Activated CD8-positive, alpha-beta T cell treated with anti-CD3 and anti-CD28 coated beads for 36 hours (primary cell): ENCODE data around the gene KRTAP5-2. TPM values are rescaled to one million over a fixed set of nuclear protein-coding genes. Genes with fewer than 3 reads are reported as not detected.

Experiments used
- ATAC-seq: fragments of 200-7000 bp; cut with Tn5 transposase; one replicate; pipeline ENCODE4 v1.10.0; 2021; ENCODE audit warnings: mild to moderate bottlenecking, moderate library complexity
- CTCF ChIA-PET: fragments of 350-600 bp; sonication (Branson Sonifier 250); formaldehyde crosslinking; loops from one replicate; lab custom pipeline; 2021; ENCODE audit warnings: antibody characterized with exemption; lab: Charles Lee
- POLR2A ChIA-PET: fragments of 350-600 bp; sonication (Branson Sonifier 250); formaldehyde crosslinking; loops from one replicate; lab custom pipeline; 2021; ENCODE audit warnings: antibody characterized with exemption; lab: Charles Lee
- DNase-seq: peaks from one replicate; pipeline ENCODE4 v3.0.0-alpha.2; 2020
- H3K27ac Mint-ChIP-seq: one replicate; pipeline ENCODE4 v1.8.0; 2021; ENCODE audit warnings: mild to moderate bottlenecking, mixed read lengths
- H3K27me3 Mint-ChIP-seq: one replicate; pipeline ENCODE4 v1.8.0; 2021; ENCODE audit warnings: mixed read lengths
- H3K36me3 Mint-ChIP-seq: one replicate; pipeline ENCODE4 v1.8.0; 2021; ENCODE audit warnings: low read depth, mixed read lengths
- H3K4me1 Mint-ChIP-seq: one replicate; pipeline ENCODE4 v1.8.0; 2021; ENCODE audit warnings: low read depth, mixed read lengths
- H3K4me3 Mint-ChIP-seq: one replicate; pipeline ENCODE4 v1.8.0; 2021; ENCODE audit warnings: mild to moderate bottlenecking, moderate library complexity, mixed read lengths
- H3K9me3 Mint-ChIP-seq: one replicate; pipeline ENCODE4 v1.8.0; 2021; ENCODE audit warnings: mixed read lengths
- intact Hi-C: fragments of 100-400 bp; cut with micrococcal nuclease; formaldehyde crosslinking; loops from one replicate; pipeline ENCODE4 v1.10.0; 2022
- total RNA-seq, 2 experiments: library from RNA; stranded (reverse); gene quantifications; one replicate each; pipeline ENCODE4 v1.2.3, GENCODE V29; 2021
- TF ChIP-seq, protein P1 (sequence below): fragments of 200-600 bp; IDR thresholded peaks from one replicate; pipeline ENCODE4 v1.8.0; 2022; ENCODE audit warnings: antibody characterized with exemption, mild to moderate bottlenecking

The KRTAP5-2 gene
- total RNA-seq, 2 experiments from 2014 or later: not detected

- H3K9me3 Mint-ChIP-seq: peaks cover 3% of the 10 kb centered on the region
- H3K36me3 Mint-ChIP-seq: peaks cover 1% of the 10 kb centered on the region
- TF ChIP-seq, protein P1, sequence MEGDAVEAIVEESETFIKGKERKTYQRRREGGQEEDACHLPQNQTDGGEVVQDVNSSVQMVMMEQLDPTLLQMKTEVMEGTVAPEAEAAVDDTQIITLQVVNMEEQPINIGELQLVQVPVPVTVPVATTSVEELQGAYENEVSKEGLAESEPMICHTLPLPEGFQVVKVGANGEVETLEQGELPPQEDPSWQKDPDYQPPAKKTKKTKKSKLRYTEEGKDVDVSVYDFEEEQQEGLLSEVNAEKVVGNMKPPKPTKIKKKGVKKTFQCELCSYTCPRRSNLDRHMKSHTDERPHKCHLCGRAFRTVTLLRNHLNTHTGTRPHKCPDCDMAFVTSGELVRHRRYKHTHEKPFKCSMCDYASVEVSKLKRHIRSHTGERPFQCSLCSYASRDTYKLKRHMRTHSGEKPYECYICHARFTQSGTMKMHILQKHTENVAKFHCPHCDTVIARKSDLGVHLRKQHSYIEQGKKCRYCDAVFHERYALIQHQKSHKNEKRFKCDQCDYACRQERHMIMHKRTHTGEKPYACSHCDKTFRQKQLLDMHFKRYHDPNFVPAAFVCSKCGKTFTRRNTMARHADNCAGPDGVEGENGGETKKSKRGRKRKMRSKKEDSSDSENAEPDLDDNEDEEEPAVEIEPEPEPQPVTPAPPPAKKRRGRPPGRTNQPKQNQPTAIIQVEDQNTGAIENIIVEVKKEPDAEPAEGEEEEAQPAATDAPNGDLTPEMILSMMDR: no peak
- peak overlapping the region; percentile 37 for H3K4me3 Mint-ChIP-seq
- no peak for DNase-seq
- ATAC-seq: peak; percentile 0
- CTCF ChIA-PET: interaction anchor here (1.1 to 5.3 kb wide), 20 partner anchors 9 to 645 kb away, joined by 3 to 170 read pairs (median 6); partner anchors contain the start of gene KRTAP5-1
- H3K4me1 Mint-ChIP-seq: peaks cover 18% of the 10 kb centered on the region
- intact Hi-C loops: no loop called here
- peaks cover 2% of the 10 kb centered on the region for H3K27me3 Mint-ChIP-seq
- H3K27ac Mint-ChIP-seq: no peak overlapping the region
- POLR2A ChIA-PET: interaction anchor here (1.3 to 2.1 kb wide), 2 partner anchors 20 to 27 kb away, joined by 5 to 11 read pairs; no protein-coding TSS in a partner anchor
These were observed 24.2 kb downstream of the KRTAP5-2 start for GRCh38 chr11:1573903-1574237.

- H3K4me1 Mint-ChIP-seq: peaks cover 22% of the 10 kb centered on the region
- peaks cover 3% of the 10 kb centered on the region for H3K9me3 Mint-ChIP-seq
- no peaks in the 10 kb centered on the region for H3K36me3 Mint-ChIP-seq
- CTCF ChIA-PET: interaction anchor here (1.1 to 5.3 kb wide), 15 partner anchors 9 to 429 kb away, joined by 3 to 170 read pairs (median 9); partner anchors contain the start of gene KRTAP5-1
- POLR2A ChIA-PET: interaction anchor here (1.3 to 2.1 kb wide), 2 partner anchors 20 to 26 kb away, joined by 5 to 11 read pairs; no protein-coding TSS in a partner anchor
- H3K27me3 Mint-ChIP-seq: peaks cover 2% of the 10 kb centered on the region
- H3K4me3 Mint-ChIP-seq: peak overlapping the region; percentile 37
- intact Hi-C loops: no loop called here
- TF ChIP-seq, protein P1: no peak
- peak; percentile 58 for DNase-seq
- peak; percentile 26 for ATAC-seq
- no peak overlapping the region for H3K27ac Mint-ChIP-seq
These were observed 24.8 kb downstream of the KRTAP5-2 start for GRCh38 chr11:1573077-1573902.

- DNase-seq: peak; percentile 94
- POLR2A ChIA-PET: interaction anchor here (1.3 kb wide), 1 partner anchor 19 kb away, joined by 5 read pairs; no protein-coding TSS in a partner anchor
- Mint-ChIP-seq H3K27me3 (peaks cover 2% of the 10 kb centered on the region), H3K4me3 (peak within 1 kb of the TSS; percentile 37), H3K9me3 (no peaks in the 10 kb centered on the region), H3K36me3 (no peaks in the 10 kb centered on the region), H3K4me1 (peaks cover 22% of the 10 kb centered on the region), H3K27ac (no peak within 1 kb of the TSS)
- peak; percentile 71 for ATAC-seq
- intact Hi-C loops: no loop called here
- TF ChIP-seq, protein P1: no peak
- CTCF ChIA-PET: interaction anchor here (2.7 to 5.3 kb wide), 4 partner anchors 8 to 25 kb away, joined by 22 to 170 read pairs (median 44); no protein-coding TSS in a partner anchor
These were observed 25.7 kb downstream of the KRTAP5-2 start, which contains the start of gene DUSP8 for GRCh38 chr11:1572197-1573076. Gene DUSP8 (minus strand): TSS chr11:1572271. CDS start chr11:1565826, 6,445 bp downstream.

DNA sequence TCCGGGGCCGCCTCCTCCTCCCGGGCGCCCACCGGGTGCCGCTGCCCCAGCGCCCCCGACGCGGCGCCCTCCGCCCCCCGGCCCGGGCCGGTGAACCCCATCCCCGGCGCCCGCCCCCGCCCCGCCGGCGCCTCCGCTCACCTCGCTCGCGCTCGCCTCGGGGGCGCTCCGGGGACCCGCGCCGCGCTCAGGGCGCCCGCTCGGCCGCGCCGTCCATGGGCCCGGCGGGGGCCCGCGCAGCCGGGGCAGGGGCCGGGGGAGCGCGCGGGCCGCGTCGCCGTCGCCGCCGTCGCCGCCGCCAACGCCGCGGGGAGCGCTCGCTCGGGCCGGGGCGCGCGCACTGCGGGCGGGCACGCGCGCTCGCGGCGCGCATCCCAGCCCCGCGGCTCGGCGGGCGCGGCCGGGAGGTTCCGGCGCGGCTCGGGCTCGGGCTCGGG lies 26.3 kb downstream of the KRTAP5-2 start:
- ATAC-seq: peak; percentile 2
- no peak overlapping the region for H3K27ac Mint-ChIP-seq
- H3K27me3 Mint-ChIP-seq: peaks cover 2% of the 10 kb centered on the region
- DNase-seq: no peak
- no peaks in the 10 kb centered on the region for H3K36me3 Mint-ChIP-seq
- ChIA-PET CTCF (no interaction called here), POLR2A (no interaction called here)
- H3K4me3 Mint-ChIP-seq: no peak overlapping the region
- intact Hi-C loops: no loop called here
- H3K9me3 Mint-ChIP-seq: no peaks in the 10 kb centered on the region
- TF ChIP-seq, protein P1: no peak
- H3K4me1 Mint-ChIP-seq: peaks cover 22% of the 10 kb centered on the region
